Karpas-422 (cell line): ENCODE measurements around the gene MZT1. TPM values are rescaled to one million over a fixed set of nuclear protein-coding genes. Genes with fewer than 3 reads are reported as not detected.
A peak's percentile ranks its signal among the peaks of the same experiment; 100 is the strongest.

Source experiments
- DNase-seq: peaks from one replicate; pipeline ENCODE4 v3.0.0-alpha.2; 2015
- H2AFZ ChIP-seq: fragments of 200-600 bp; sonication (generic); 2 replicates; pipeline ENCODE4 v1.6.1; 2014; ENCODE audit warnings: antibody characterized with exemption, low read length, mixed read lengths
- H3K27ac ChIP-seq: fragments of 200-600 bp; sonication (generic); 2 replicates; pipeline ENCODE4 v1.5.1; 2014; ENCODE audit warnings: mild to moderate bottlenecking, low read length, moderate library complexity
- H3K27me3 ChIP-seq: fragments of 200-600 bp; sonication (generic); 2 replicates; pipeline ENCODE4 v1.6.1; 2014; ENCODE audit warnings: low read length, mixed read lengths
- H3K36me3 ChIP-seq: fragments of 200-600 bp; sonication (generic); 2 replicates; pipeline ENCODE4 v1.6.1; 2014; ENCODE audit warnings: low read length, mixed read lengths; ENCODE audit not compliant: insufficient read depth
- H3K4me1 ChIP-seq: fragments of 200-600 bp; sonication (generic); 2 replicates; pipeline ENCODE4 v1.6.1; 2014; ENCODE audit warnings: mild to moderate bottlenecking, low read length, mixed read lengths
- H3K4me2 ChIP-seq: fragments of 200-600 bp; sonication (generic); 2 replicates; pipeline ENCODE4 v1.6.1; 2014; ENCODE audit warnings: low read length, low read depth, mild to moderate bottlenecking; ENCODE audit not compliant: poor library complexity, severe bottlenecking
- H3K4me3 ChIP-seq: fragments of 200-600 bp; sonication (generic); 2 replicates; pipeline ENCODE4 v1.5.1; 2014; ENCODE audit warnings: mild to moderate bottlenecking, antibody characterized with exemption, low read length, mixed read lengths
- H3K79me2 ChIP-seq: fragments of 200-600 bp; sonication (generic); 2 replicates; pipeline ENCODE4 v1.6.1; 2014; ENCODE audit warnings: mild to moderate bottlenecking, low read length, mixed read lengths
- H3K9ac ChIP-seq: fragments of 200-600 bp; sonication (generic); 2 replicates; pipeline ENCODE4 v1.6.0; 2014; ENCODE audit warnings: low read length
- H3K9me2 ChIP-seq: fragments of 200-600 bp; sonication (generic), shearing (Covaris generic); replicated peaks from 2 replicates; pipeline ENCODE4 v1.6.0; 2014; ENCODE audit warnings: mild to moderate bottlenecking, low read length, moderate library complexity; ENCODE audit not compliant: insufficient read depth
- H3K9me3 ChIP-seq: fragments of 300-700, 200-600 bp; sonication (generic); 2 replicates; pipeline ENCODE4 v1.6.1; 2014; ENCODE audit warnings: low read length, mixed read lengths
- H4K20me1 ChIP-seq: fragments of 200-600 bp; sonication (generic); 2 replicates; pipeline ENCODE4 v1.6.1; 2014; ENCODE audit warnings: mild to moderate bottlenecking, antibody characterized with exemption, low read length, low read depth; ENCODE audit not compliant: insufficient read depth
- total RNA-seq: library from RNA; depleted of rRNA; stranded (reverse); fragments of >200 nt; shearing (Covaris generic); gene quantifications from 2 replicates; pipeline ENCODE4 v1.2.3, GENCODE V29; 2014; ENCODE audit warnings: low replicate concordance

Gene MZT1
- total RNA-seq, 1 experiment from 2014 or later = 67.4 TPM

- Histone ChIP-seq H3K27ac (no peak overlapping the region), H2AFZ (no peak overlapping the region), H3K9me2 (no peaks in the 10 kb centered on the region), H3K9ac (no peak overlapping the region), H3K27me3 (no peaks in the 10 kb centered on the region), H3K9me3 (no peaks in the 10 kb centered on the region), H3K79me2 (no peaks in the 10 kb centered on the region), H3K4me1 (no peaks in the 10 kb centered on the region), H3K4me2 (no peak overlapping the region), H4K20me1 (0 out of 2 replicates have a peak, but pooled peaks cover under 1% of the 10 kb centered on the region), H3K4me3 (no peak overlapping the region), H3K36me3 (no peaks in the 10 kb centered on the region)
- peak; percentile 48 for DNase-seq
Measured at GRCh38 chr13:72696579-72696978, 30.9 kb downstream of the MZT1 start.

- Histone ChIP-seq H3K27me3 (no peaks in the 10 kb centered on the region), H3K79me2 (no peaks in the 10 kb centered on the region), H3K4me3 (no peak overlapping the region), H3K4me2 (no peak overlapping the region), H3K27ac (no peak overlapping the region), H3K4me1 (no peaks in the 10 kb centered on the region), H3K9me3 (no peaks in the 10 kb centered on the region), H2AFZ (no peak overlapping the region), H3K9me2 (no peaks in the 10 kb centered on the region), H3K36me3 (no peaks in the 10 kb centered on the region), H4K20me1 (no peaks in the 10 kb centered on the region), H3K9ac (no peak overlapping the region)
- no peak for DNase-seq
Measured at GRCh38 chr13:72694314-72694713, 33.1 kb downstream of the MZT1 start.

- no peaks in the 10 kb centered on the region for H3K36me3 ChIP-seq
- H3K9me3 ChIP-seq = no peaks in the 10 kb centered on the region
- no peaks in the 10 kb centered on the region for H3K9me2 ChIP-seq
- H3K9ac ChIP-seq = no peak overlapping the region
- H2AFZ ChIP-seq = no peak overlapping the region
- H3K4me3 ChIP-seq = no peak overlapping the region
- H3K27ac ChIP-seq = no peak overlapping the region
- no peak for DNase-seq
- H3K79me2 ChIP-seq = no peaks in the 10 kb centered on the region
- H4K20me1 ChIP-seq = no peaks in the 10 kb centered on the region
- no peak overlapping the region for H3K4me2 ChIP-seq
- H3K27me3 ChIP-seq = no peaks in the 10 kb centered on the region
- no peaks in the 10 kb centered on the region for H3K4me1 ChIP-seq
Measured at GRCh38 chr13:72693832-72694231, 33.6 kb downstream of the MZT1 start.

- no peaks in the 10 kb centered on the region for H3K4me1 ChIP-seq
- no peak overlapping the region for H3K4me2 ChIP-seq
- no peaks in the 10 kb centered on the region for H4K20me1 ChIP-seq
- H3K9me2 ChIP-seq = no peaks in the 10 kb centered on the region
- no peaks in the 10 kb centered on the region for H3K9me3 ChIP-seq
- no peak overlapping the region for H3K27ac ChIP-seq
- no peaks in the 10 kb centered on the region for H3K27me3 ChIP-seq
- no peaks in the 10 kb centered on the region for H3K36me3 ChIP-seq
- H3K4me3 ChIP-seq = no peak overlapping the region
- no peak overlapping the region for H3K9ac ChIP-seq
- H2AFZ ChIP-seq = no peak overlapping the region
- no peak for DNase-seq
- H3K79me2 ChIP-seq = no peaks in the 10 kb centered on the region
Measured at GRCh38 chr13:72692884-72693514, 34.4 kb downstream of the MZT1 start.

GRCh38 chr13:72689181-72689696, 38.2 kb downstream of the MZT1 start:
- H3K9me3 ChIP-seq = no peaks in the 10 kb centered on the region
- no peak overlapping the region for H3K9ac ChIP-seq
- H3K27me3 ChIP-seq = no peaks in the 10 kb centered on the region
- DNase-seq = no peak
- H3K27ac ChIP-seq = no peak overlapping the region
- H3K36me3 ChIP-seq = no peaks in the 10 kb centered on the region
- no peak overlapping the region for H2AFZ ChIP-seq
- no peaks in the 10 kb centered on the region for H3K79me2 ChIP-seq
- no peaks in the 10 kb centered on the region for H4K20me1 ChIP-seq
- H3K9me2 ChIP-seq = no peaks in the 10 kb centered on the region
- no peak overlapping the region for H3K4me2 ChIP-seq
- H3K4me3 ChIP-seq = no peak overlapping the region
- no peaks in the 10 kb centered on the region for H3K4me1 ChIP-seq

- Histone ChIP-seq H3K79me2 (no peaks in the 10 kb centered on the region), H2AFZ (no peak overlapping the region)
Measured at GRCh38 chr13:72686766-72687165, 40.7 kb downstream of the MZT1 start.

GRCh38 chr13:72680353-72680752, 47.1 kb downstream of the MZT1 start:
- H3K4me2 ChIP-seq = no peak overlapping the region
- no peaks in the 10 kb centered on the region for H3K36me3 ChIP-seq
- H3K9ac ChIP-seq = no peak overlapping the region
- H4K20me1 ChIP-seq = no peaks in the 10 kb centered on the region
- H3K27ac ChIP-seq = no peak overlapping the region
- H3K9me3 ChIP-seq = no peaks in the 10 kb centered on the region
- no peak for DNase-seq
- H3K79me2 ChIP-seq = no peaks in the 10 kb centered on the region
- H3K27me3 ChIP-seq = no peaks in the 10 kb centered on the region
- no peaks in the 10 kb centered on the region for H3K4me1 ChIP-seq
- no peak overlapping the region for H2AFZ ChIP-seq
- H3K9me2 ChIP-seq = no peaks in the 10 kb centered on the region
- no peak overlapping the region for H3K4me3 ChIP-seq

More at GRCh38 chr13:72686766-72687165, 40.7 kb downstream of the MZT1 start:
- no peak for DNase-seq
- H3K4me3 ChIP-seq = no peak overlapping the region
- H3K27me3 ChIP-seq = no peaks in the 10 kb centered on the region
- H3K36me3 ChIP-seq = no peaks in the 10 kb centered on the region
- H3K9me2 ChIP-seq = no peaks in the 10 kb centered on the region
- no peak overlapping the region for H3K9ac ChIP-seq
- H3K4me2 ChIP-seq = no peak overlapping the region
- H3K4me1 ChIP-seq = no peaks in the 10 kb centered on the region
- no peaks in the 10 kb centered on the region for H3K9me3 ChIP-seq
- H4K20me1 ChIP-seq = no peaks in the 10 kb centered on the region
- no peak overlapping the region for H3K27ac ChIP-seq

GRCh38 chr13:72678312-72678711, 49.1 kb downstream of the MZT1 start:
- Histone ChIP-seq H3K36me3 (no peaks in the 10 kb centered on the region), H2AFZ (no peak overlapping the region), H3K4me2 (no peak overlapping the region), H3K4me1 (no peaks in the 10 kb centered on the region), H3K9me3 (no peaks in the 10 kb centered on the region), H3K27me3 (no peaks in the 10 kb centered on the region), H3K9ac (no peak overlapping the region), H3K27ac (no peak overlapping the region), H4K20me1 (no peaks in the 10 kb centered on the region), H3K9me2 (no peaks in the 10 kb centered on the region), H3K4me3 (no peak overlapping the region), H3K79me2 (no peaks in the 10 kb centered on the region)
- DNase-seq = no peak
